ENCODE results near the gene GRIK1. TPM values are rescaled to one million over a fixed set of nuclear protein-coding genes. Genes with fewer than 3 reads are reported as not detected.

The GRIK1 gene
- total RNA-seq, 1 experiment from 2014 or later: not detected

- POLR2A ChIA-PET (ENCODE audit: unreplicated experiment): no interaction called here
- no peaks in the 10 kb centered on the region for H3K9me2 ChIP-seq (ENCODE audit: insufficient read depth)
- CTCF ChIA-PET: no interaction called here
Measured at GRCh38 chr21:29873908-29874307, 65.9 kb downstream of the GRIK1 start.

GRCh38 chr21:29870814-29871213 is 69.0 kb downstream of the GRIK1 start:
- POLR2A ChIA-PET (ENCODE audit: unreplicated experiment): no interaction called here
- H3K27ac ChIP-seq: no peak overlapping the region
- H3K4me1 ChIP-seq (replicated peaks; ENCODE audit: insufficient read depth): no peaks in the 10 kb centered on the region
- H4K20me1 ChIP-seq (ENCODE audit: insufficient read depth): no peaks in the 10 kb centered on the region
- H3K36me3 ChIP-seq (ENCODE audit: low read depth): no peaks in the 10 kb centered on the region
- no peaks in the 10 kb centered on the region for H3K9me3 ChIP-seq (ENCODE audit: insufficient read depth, low read depth)
- H3K27me3 ChIP-seq (ENCODE audit: insufficient read depth, low read depth): no peaks in the 10 kb centered on the region
- no peak overlapping the region for H3K4me3 ChIP-seq
- H3K4me2 ChIP-seq: no peak overlapping the region
- H3K79me2 ChIP-seq (ENCODE audit: low read depth): no peaks in the 10 kb centered on the region
- CTCF ChIA-PET: no interaction called here
- H3K9me2 ChIP-seq (ENCODE audit: insufficient read depth): no peaks in the 10 kb centered on the region
- no TSS peak for BruUV-seq (replicated peaks)
- DNase-seq: no peak
- TF ChIP-seq CTCF (conservative IDR thresholded peaks at IDR 0.05): no peak
- no peak for TF ChIP-seq EZH2 (IDR thresholded peaks at IDR 0.05; ENCODE audit: low read depth)
- intact Hi-C loops (cut with micrococcal nuclease; ENCODE audit: unreplicated experiment): no loop called here
- no peak overlapping the region for H2AFZ ChIP-seq
- H3F3A ChIP-seq (ENCODE audit: insufficient read depth, low read depth): no peaks in the 10 kb centered on the region

More at GRCh38 chr21:29873908-29874307, 65.9 kb downstream of the GRIK1 start:
- Histone ChIP-seq H3K27me3 (ENCODE audit: insufficient read depth, low read depth) (no peaks in the 10 kb centered on the region), H3K9me3 (ENCODE audit: insufficient read depth, low read depth) (no peaks in the 10 kb centered on the region), H3K4me1 (replicated peaks; ENCODE audit: insufficient read depth) (no peaks in the 10 kb centered on the region), H3K27ac (no peak overlapping the region), H2AFZ (no peak overlapping the region), H3K36me3 (ENCODE audit: low read depth) (no peaks in the 10 kb centered on the region), H3K4me3 (no peak overlapping the region), H3K79me2 (ENCODE audit: low read depth) (no peaks in the 10 kb centered on the region), H4K20me1 (ENCODE audit: insufficient read depth) (no peaks in the 10 kb centered on the region), H3F3A (ENCODE audit: insufficient read depth, low read depth) (no peaks in the 10 kb centered on the region), H3K4me2 (no peak overlapping the region)
- BruUV-seq (replicated peaks): no TSS peak
- no peak for TF ChIP-seq CTCF (conservative IDR thresholded peaks at IDR 0.05)
- TF ChIP-seq EZH2 (IDR thresholded peaks at IDR 0.05; ENCODE audit: low read depth): no peak
- intact Hi-C loops (cut with micrococcal nuclease; ENCODE audit: unreplicated experiment): no loop called here
- no peak for DNase-seq

- Histone ChIP-seq H3F3A (ENCODE audit: insufficient read depth, low read depth) (no peaks in the 10 kb centered on the region), H3K9me2 (ENCODE audit: insufficient read depth) (no peaks in the 10 kb centered on the region), H4K20me1 (ENCODE audit: insufficient read depth) (no peaks in the 10 kb centered on the region), H3K4me2 (no peak overlapping the region), H3K9me3 (ENCODE audit: insufficient read depth, low read depth) (no peaks in the 10 kb centered on the region), H3K79me2 (ENCODE audit: low read depth) (no peaks in the 10 kb centered on the region), H3K36me3 (ENCODE audit: low read depth) (no peaks in the 10 kb centered on the region), H2AFZ (no peak overlapping the region), H3K27ac (no peak overlapping the region), H3K4me1 (replicated peaks; ENCODE audit: insufficient read depth) (no peaks in the 10 kb centered on the region), H3K27me3 (ENCODE audit: insufficient read depth, low read depth) (no peaks in the 10 kb centered on the region), H3K4me3 (no peak overlapping the region)
- intact Hi-C loops (cut with micrococcal nuclease; ENCODE audit: unreplicated experiment): no loop called here
- TF ChIP-seq EZH2 (IDR thresholded peaks at IDR 0.05; ENCODE audit: low read depth) (no peak), CTCF (conservative IDR thresholded peaks at IDR 0.05) (no peak)
- ChIA-PET CTCF (no interaction called here), POLR2A (ENCODE audit: unreplicated experiment) (no interaction called here)
- no peak for DNase-seq
- no TSS peak for BruUV-seq (replicated peaks)
Measured at GRCh38 chr21:29867796-29868195, 72.0 kb downstream of the GRIK1 start.

Measured in PC-9 (cell line).